ENCODE measurements around the gene USF2.
"Not testable (repeated sequence)": the region's sequence is repeated elsewhere in the genome, so short reads cannot be mapped to it uniquely, and the experiment has no call there.

The USF2 gene

DNA sequence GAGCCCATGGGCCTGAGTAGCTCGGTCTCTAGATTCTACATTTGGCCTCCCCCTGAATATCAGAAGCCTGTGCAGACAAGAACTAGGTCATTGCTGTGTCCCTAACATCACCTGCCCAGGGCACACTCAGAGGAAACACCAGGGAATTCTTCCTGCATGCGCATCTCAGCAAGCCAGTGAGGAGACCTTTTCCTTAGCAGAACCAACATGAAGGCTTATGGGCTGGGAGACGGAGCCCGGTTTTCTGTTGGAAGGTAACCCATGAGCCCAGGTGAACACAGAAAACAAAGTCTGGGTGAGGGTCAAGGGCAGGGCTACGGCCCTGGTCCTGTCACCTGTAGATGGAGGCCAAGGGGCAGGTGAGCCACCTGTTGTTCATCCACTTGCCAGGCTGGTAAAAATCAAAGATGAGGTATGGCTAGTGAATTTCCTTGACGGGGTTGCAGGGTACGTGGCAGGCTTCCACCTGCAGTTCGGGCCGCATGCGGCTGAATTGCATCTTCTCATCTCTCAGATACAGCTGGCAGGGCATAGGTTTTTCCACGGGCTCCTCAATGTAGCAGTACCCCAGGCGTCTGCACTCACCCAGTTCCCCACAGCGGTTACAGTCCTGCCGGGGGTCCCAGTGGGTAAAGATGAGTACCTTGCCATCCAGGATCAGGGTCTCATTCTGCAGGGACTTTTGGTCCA is 36.7 kb upstream of the USF2 start:
- no peak overlapping the region for H3K4me3 ChIP-seq (replicated peaks in 1 of 2; ENCODE audit: low read depth in 2 of 2, low read length in 2 of 2)
- no peak for TF ChIP-seq CTCF (IDR thresholded peaks at IDR 0.05; ENCODE audit: low read depth, low read length)
- DNase-seq (ENCODE audit: low read depth in 2 of 2) = no peak

GRCh38 chr19:35232912-35233311 is 35.9 kb upstream of the USF2 start:
- no peak overlapping the region for H3K4me3 ChIP-seq (replicated peaks in 1 of 2; ENCODE audit: low read depth in 2 of 2, low read length in 2 of 2)

GRCh38 chr19:35236638-35237400 is 31.9 kb upstream of the USF2 start:
- no peak overlapping the region for H3K4me3 ChIP-seq (replicated peaks in 1 of 2; ENCODE audit: low read depth in 2 of 2, low read length in 2 of 2)
- DNase-seq (ENCODE audit: low read depth in 2 of 2) = no peak
- no peak for TF ChIP-seq CTCF (IDR thresholded peaks at IDR 0.05; ENCODE audit: low read depth, low read length)

More at GRCh38 chr19:35232912-35233311, 35.9 kb upstream of the USF2 start:
- no peak for TF ChIP-seq CTCF (IDR thresholded peaks at IDR 0.05; ENCODE audit: low read depth, low read length)
- no peak for DNase-seq (ENCODE audit: low read depth in 2 of 2)

DNA sequence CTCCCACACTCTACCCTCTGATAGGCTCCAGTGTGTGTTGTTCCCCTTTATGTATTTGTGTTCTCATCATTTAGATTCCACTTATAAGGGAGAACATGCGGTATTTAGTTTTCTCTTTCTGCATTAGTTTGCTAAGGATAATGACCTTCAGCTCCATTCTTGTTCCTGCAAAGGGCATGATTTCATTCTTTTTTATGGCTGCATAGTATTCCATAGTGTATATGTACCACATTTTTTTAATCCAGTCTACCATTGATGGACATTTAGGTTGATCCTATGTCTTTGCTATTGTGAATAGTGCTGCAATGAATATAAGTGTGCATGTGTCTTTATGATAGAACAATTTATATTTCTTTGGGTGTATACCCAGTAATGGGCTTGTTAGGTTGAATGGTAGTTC is 29.2 kb upstream of the USF2 start:
- H3K4me3 ChIP-seq (replicated peaks in 1 of 2; ENCODE audit: low read depth in 2 of 2, low read length in 2 of 2); DNase-seq (ENCODE audit: low read depth in 2 of 2): not testable (repeated sequence)

DNA sequence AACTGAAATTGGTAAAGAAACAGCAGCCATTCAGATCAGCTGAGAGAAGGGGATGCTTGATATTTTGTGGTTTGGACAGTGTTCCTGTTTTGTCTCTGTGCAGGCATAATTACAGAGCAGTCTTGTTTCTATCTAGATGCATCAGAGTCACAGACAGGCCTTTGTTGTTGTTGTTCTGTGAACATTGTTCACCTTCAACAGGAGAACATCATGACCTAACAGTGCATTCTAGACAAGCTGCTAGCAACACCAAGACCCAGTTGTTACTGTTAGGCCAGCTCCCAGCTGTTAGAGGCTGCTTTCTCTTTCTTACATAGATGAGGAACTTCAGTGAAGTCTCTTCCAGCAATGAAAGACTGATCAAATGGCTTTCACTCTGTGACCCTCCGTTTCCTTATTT is 28.4 kb upstream of the USF2 start:
- no peak for TF ChIP-seq CTCF (IDR thresholded peaks at IDR 0.05; ENCODE audit: low read depth, low read length)

DNA sequence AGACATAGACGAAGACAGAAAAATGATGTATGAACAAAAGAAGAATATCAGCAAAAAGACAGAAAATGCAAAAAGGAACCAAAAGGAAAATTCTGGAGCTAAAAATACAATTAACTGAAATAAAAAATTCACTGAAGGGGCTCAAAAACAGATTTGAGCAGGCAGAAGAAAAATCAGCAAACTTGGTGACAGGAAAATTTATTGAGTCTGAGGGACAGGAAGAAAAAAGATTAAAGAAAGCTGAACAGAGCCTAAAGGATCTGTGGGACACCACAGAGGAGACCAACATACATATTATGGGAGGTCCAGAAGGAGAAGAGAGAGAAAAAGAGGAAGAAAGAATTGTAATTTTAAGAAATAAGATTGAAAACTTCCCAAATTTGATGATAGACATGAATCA is 27.3 kb upstream of the USF2 start:
- no peak overlapping the region for H3K4me3 ChIP-seq (replicated peaks in 1 of 2; ENCODE audit: low read depth in 2 of 2, low read length in 2 of 2)
- no peak for TF ChIP-seq CTCF (IDR thresholded peaks at IDR 0.05; ENCODE audit: low read depth, low read length)
- DNase-seq (ENCODE audit: low read depth in 2 of 2) = no peak

More for the DNA sequence above, 28.4 kb upstream of the USF2 start:
- H3K4me3 ChIP-seq (replicated peaks in 1 of 2; ENCODE audit: low read depth in 2 of 2, low read length in 2 of 2) = no peak overlapping the region
- no peak for DNase-seq (ENCODE audit: low read depth in 2 of 2)

DNA sequence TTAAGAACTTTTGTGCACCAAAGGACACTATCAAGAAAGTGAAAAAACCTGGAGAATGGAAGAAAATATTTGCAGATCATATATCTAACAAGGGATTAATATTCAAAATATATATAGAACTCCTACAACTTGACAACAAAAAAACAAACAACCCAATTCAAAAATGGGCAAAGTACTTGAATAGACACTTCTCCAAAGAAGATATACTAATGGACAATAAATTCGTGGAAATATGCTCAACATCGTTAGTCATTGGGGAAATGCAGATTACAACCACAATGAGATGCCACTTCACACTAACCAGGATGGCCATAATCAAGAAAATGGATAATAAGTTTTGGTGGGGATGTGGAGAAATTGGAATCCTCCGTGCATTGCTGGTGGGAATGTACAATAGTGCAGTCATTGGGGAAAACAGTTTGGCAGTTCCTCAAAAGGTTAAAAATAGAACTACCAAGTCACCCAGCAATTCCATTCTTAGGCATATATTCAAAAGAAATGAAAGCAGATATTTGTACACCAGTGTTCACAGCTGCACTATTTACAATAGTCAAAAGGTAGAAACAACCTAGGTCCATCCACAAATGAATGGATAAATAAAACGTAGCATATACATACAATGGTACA is 22.2 kb upstream of the USF2 start:
- no peak for DNase-seq (ENCODE audit: low read depth in 2 of 2)
- TF ChIP-seq CTCF (IDR thresholded peaks at IDR 0.05; ENCODE audit: low read depth, low read length) = no peak
- no peak overlapping the region for H3K4me3 ChIP-seq (replicated peaks in 1 of 2; ENCODE audit: low read depth in 2 of 2, low read length in 2 of 2)
